T-cell (primary cell): ENCODE data around the gene ROBO1. TPM values are rescaled to one million over a fixed set of nuclear protein-coding genes. Genes with fewer than 3 reads are reported as not detected.

ENCODE experiments used
- ATAC-seq, 4 experiments: fragments of 200-7000 bp in 3 of 4; fragments of 150-1000 bp in 1 of 4; cut with Tn5 transposase; replicated peaks in 1 of 4; 1 replicate in 3 of 4; 2 replicates in 1 of 4; pipeline ENCODE4 v1.10.0; 2021; ENCODE audit warnings: moderate library complexity in 3 of 4, mild to moderate bottlenecking in 2 of 4, moderate number of reproducible peaks in 1 of 4
- CTCF ChIA-PET, 2 donors: fragments of 300-600 bp; sonication (Branson Sonifier 250); formaldehyde crosslinking; loops; one replicate each; lab custom pipeline; 2022; ENCODE audit warnings: antibody characterized with exemption in 2 of 2; lab: Charles Lee
- POLR2A ChIA-PET, 2 donors: fragments of 300-600 bp; sonication (Branson Sonifier 250); formaldehyde crosslinking; loops; one replicate each; lab custom pipeline; 2022; ENCODE audit warnings: antibody characterized with exemption in 2 of 2; lab: Charles Lee
- DNase-seq, 35 experiments: peaks; one replicate each; pipeline versions ENCODE4 v3.0.0 to v3.0.0-alpha.2; 2013 to 2023
- H3K27ac ChIP-seq: one replicate; pipeline ENCODE4 v1.5.1; 2013; ENCODE audit warnings: low read length
- H3K27me3 ChIP-seq, 2 experiments: replicated peaks in 1 of 2; 1 replicate in 1 of 2; 2 replicates in 1 of 2; pipeline versions ENCODE4 v1.6.1 to v1.7.0; 2013; ENCODE audit warnings: low read length in 1 of 2, mixed read lengths in 1 of 2; ENCODE audit not compliant: control insufficient read depth in 2 of 2, insufficient read depth in 2 of 2; ENCODE audit errors: extremely low read depth in 1 of 2
- H3K36me3 ChIP-seq, 2 donors: 1 replicate in 1 of 2; 2 replicates in 1 of 2; pipeline versions ENCODE4 v1.6.1 to v1.7.0; 2013; ENCODE audit warnings: low read length in 1 of 2; ENCODE audit not compliant: control insufficient read depth in 2 of 2, insufficient read depth in 1 of 2; ENCODE audit errors: extremely low read depth in 1 of 2
- H3K4me1 ChIP-seq, 2 experiments: 1 replicate in 1 of 2; 2 replicates in 1 of 2; pipeline versions ENCODE4 v1.6.1 to v1.7.0; 2013; ENCODE audit warnings: low read length in 2 of 2, mixed read lengths in 1 of 2; ENCODE audit not compliant: insufficient read depth in 2 of 2, control insufficient read depth in 1 of 2; ENCODE audit errors: extremely low read depth in 1 of 2
- H3K4me3 ChIP-seq, 2 donors: 1 replicate in 1 of 2; 2 replicates in 1 of 2; pipeline versions ENCODE4 v1.5.1 to v1.7.0; 2013; ENCODE audit warnings: mild to moderate bottlenecking in 2 of 2, low read length in 1 of 2, moderate library complexity in 1 of 2; ENCODE audit not compliant: control insufficient read depth in 1 of 2; ENCODE audit errors: extremely low read depth in 1 of 2
- H3K9me3 ChIP-seq: 2 replicates; pipeline ENCODE4 v1.7.0; 2013
- H3K27ac Mint-ChIP-seq, 2 donors: one replicate each; pipeline ENCODE4 v1.8.0; 2020 to 2021; ENCODE audit warnings: mild to moderate bottlenecking in 2 of 2, mixed read lengths in 2 of 2
- H3K27me3 Mint-ChIP-seq, 2 donors: one replicate each; pipeline ENCODE4 v1.8.0; 2021 to 2022; ENCODE audit warnings: mixed read lengths in 2 of 2
- H3K36me3 Mint-ChIP-seq: one replicate; pipeline ENCODE4 v1.8.0; 2021; ENCODE audit warnings: mixed read lengths
- H3K4me1 Mint-ChIP-seq, 3 donors: one replicate each; pipeline ENCODE4 v1.8.0; 2020 to 2022; ENCODE audit warnings: mixed read lengths in 3 of 3, mild to moderate bottlenecking in 1 of 3
- H3K4me3 Mint-ChIP-seq, 3 donors: one replicate each; pipeline ENCODE4 v1.8.0; 2020 to 2022; ENCODE audit warnings: mild to moderate bottlenecking in 3 of 3, mixed read lengths in 3 of 3, moderate library complexity in 3 of 3
- H3K9me3 Mint-ChIP-seq, 3 donors: one replicate each; pipeline ENCODE4 v1.8.0; 2020 to 2022; ENCODE audit warnings: mixed read lengths in 3 of 3
- WGBS: methylation state at CpG from one replicate; pipeline ENCODE4 v1.1.5; 2013; ENCODE audit warnings: missing lambda C conversion rate; ENCODE audit not compliant: insufficient coverage; 5-methylcytosine and 5-hydroxymethylcytosine counted together
- total RNA-seq, 35 experiments: library from RNA in 6 of 35; stranded (reverse) in 6 of 35; fragments of 120-200 nt in 1 of 35; gene quantifications; one replicate each; pipeline versions ENCODE4 v1.2.1 to v1.2.4 and lab custom pipeline; 2013 to 2026

The ROBO1 gene
- total RNA-seq, 5 donors from 2014 or later (not counting 1 experiment from before 2014, with no cell fraction given): 0.20 to 2.4 (median 1.7) TPM

GRCh38 chr3:78706906-78707523, 1060.8 kb downstream of the ROBO1 start:
- H3K36me3 ChIP-seq: no peaks in the 10 kb centered on the region
- CTCF ChIA-PET: interaction anchor here in 1 of 2 donors (0.5 kb wide), 1 partner anchor 21 kb away, joined by 8 read pairs; no protein-coding TSS in a partner anchor
- no peak overlapping the region for H3K27ac ChIP-seq
- no peaks in the 10 kb centered on the region for H3K36me3 Mint-ChIP-seq
- H3K4me1 ChIP-seq: no peaks in the 10 kb centered on the region
- no peaks in the 10 kb centered on the region for H3K9me3 ChIP-seq
- H3K27me3 ChIP-seq: no peaks in the 10 kb centered on the region
- H3K4me3 ChIP-seq: no peak overlapping the region
- H3K27me3 Mint-ChIP-seq: no peaks in the 10 kb centered on the region
- ATAC-seq: no peak
- 80% methylated on average over 2 of the region's 3 CpGs for WGBS
- no peak overlapping the region for H3K4me3 Mint-ChIP-seq
- no peak for DNase-seq
- H3K9me3 Mint-ChIP-seq: peaks cover 0 to 8% (median 7%) of the 10 kb centered on the region in 3 donors
- no peaks in the 10 kb centered on the region for H3K4me1 Mint-ChIP-seq
- no peak overlapping the region for H3K27ac Mint-ChIP-seq
- POLR2A ChIA-PET: no interaction called here

- WGBS: no CpG with 5 or more reads among the region's 2 CpGs
- CTCF ChIA-PET: interaction anchor here in 1 of 2 donors (0.5 kb wide), 1 partner anchor 8 kb away, joined by 3 read pairs; no protein-coding TSS in a partner anchor
- no peaks in the 10 kb centered on the region for H3K36me3 Mint-ChIP-seq
Observed at GRCh38 chr3:78703944-78704343, 1063.9 kb downstream of the ROBO1 start.

GRCh38 chr3:78701537-78701936, 1066.3 kb downstream of the ROBO1 start:
- H3K27me3 Mint-ChIP-seq: no peaks in the 10 kb centered on the region
- DNase-seq (no peak), ATAC-seq (no peak)
- ChIA-PET POLR2A (no interaction called here), CTCF (no interaction called here)
- H3K27ac Mint-ChIP-seq: no peak overlapping the region
- H3K27ac ChIP-seq: no peak overlapping the region
- WGBS: 47% methylated on average over 2 of the region's 2 CpGs
- H3K9me3 ChIP-seq: no peaks in the 10 kb centered on the region
- no peak overlapping the region for H3K4me3 ChIP-seq
- H3K27me3 ChIP-seq: no peaks in the 10 kb centered on the region
- H3K4me3 Mint-ChIP-seq: no peak overlapping the region
- H3K9me3 Mint-ChIP-seq: peaks cover 4 to 8% (median 7%) of the 10 kb centered on the region in 3 donors
- H3K4me1 Mint-ChIP-seq: no peaks in the 10 kb centered on the region
- no peaks in the 10 kb centered on the region for H3K36me3 Mint-ChIP-seq
- H3K36me3 ChIP-seq: no peaks in the 10 kb centered on the region
- no peaks in the 10 kb centered on the region for H3K4me1 ChIP-seq

More at GRCh38 chr3:78703944-78704343, 1063.9 kb downstream of the ROBO1 start:
- H3K4me3 Mint-ChIP-seq: no peak overlapping the region
- H3K27ac Mint-ChIP-seq: no peak overlapping the region
- H3K4me1 Mint-ChIP-seq: no peaks in the 10 kb centered on the region
- Histone ChIP-seq H3K4me1 (no peaks in the 10 kb centered on the region), H3K27ac (no peak overlapping the region), H3K4me3 (no peak overlapping the region), H3K9me3 (no peaks in the 10 kb centered on the region), H3K36me3 (no peaks in the 10 kb centered on the region), H3K27me3 (no peaks in the 10 kb centered on the region)
- no peaks in the 10 kb centered on the region for H3K27me3 Mint-ChIP-seq
- POLR2A ChIA-PET: no interaction called here
- H3K9me3 Mint-ChIP-seq: peaks cover 4 to 11% (median 7%) of the 10 kb centered on the region in 3 donors
- ATAC-seq (no peak), DNase-seq (no peak)

GRCh38 chr3:78698431-78698830, 1069.4 kb downstream of the ROBO1 start:
- peaks cover 4% of the 10 kb centered on the region in 3 donors for H3K9me3 Mint-ChIP-seq
- no peaks in the 10 kb centered on the region for H3K27me3 Mint-ChIP-seq
- no peaks in the 10 kb centered on the region for H3K36me3 ChIP-seq
- no peaks in the 10 kb centered on the region for H3K9me3 ChIP-seq
- no peak for ATAC-seq
- H3K4me3 Mint-ChIP-seq: no peak overlapping the region
- ChIA-PET CTCF (no interaction called here), POLR2A (no interaction called here)
- no peak overlapping the region for H3K27ac ChIP-seq
- H3K27ac Mint-ChIP-seq: no peak overlapping the region
- H3K27me3 ChIP-seq: no peaks in the 10 kb centered on the region
- DNase-seq: no peak
- no peak overlapping the region for H3K4me3 ChIP-seq
- no peaks in the 10 kb centered on the region for H3K36me3 Mint-ChIP-seq
- WGBS: no CpG with 5 or more reads among the region's 1 CpG
- H3K4me1 ChIP-seq: no peaks in the 10 kb centered on the region
- no peaks in the 10 kb centered on the region for H3K4me1 Mint-ChIP-seq

GRCh38 chr3:78697426-78697825, 1070.4 kb downstream of the ROBO1 start:
- Mint-ChIP-seq H3K36me3 (no peaks in the 10 kb centered on the region), H3K27ac (no peak overlapping the region), H3K4me3 (no peak overlapping the region), H3K27me3 (no peaks in the 10 kb centered on the region), H3K4me1 (no peaks in the 10 kb centered on the region), H3K9me3 (peaks cover 4% of the 10 kb centered on the region in 3 donors)
- DNase-seq (no peak), ATAC-seq (no peak)
- POLR2A ChIA-PET: no interaction called here
- no peak overlapping the region for H3K4me3 ChIP-seq
- H3K27ac ChIP-seq: no peak overlapping the region
- no peaks in the 10 kb centered on the region for H3K9me3 ChIP-seq
- CTCF ChIA-PET: no interaction called here
- H3K4me1 ChIP-seq: no peaks in the 10 kb centered on the region
- no peaks in the 10 kb centered on the region for H3K27me3 ChIP-seq
- WGBS: no CpG with 5 or more reads among the region's 5 CpGs
- H3K36me3 ChIP-seq: no peaks in the 10 kb centered on the region

GRCh38 chr3:78690766-78691165, 1077.0 kb downstream of the ROBO1 start:
- CTCF ChIA-PET: no interaction called here
- H3K4me1 Mint-ChIP-seq: no peaks in the 10 kb centered on the region

More at GRCh38 chr3:78690766-78691165, 1077.0 kb downstream of the ROBO1 start:
- Histone ChIP-seq H3K27ac (no peak overlapping the region), H3K9me3 (no peaks in the 10 kb centered on the region), H3K4me1 (no peaks in the 10 kb centered on the region), H3K27me3 (no peaks in the 10 kb centered on the region), H3K36me3 (no peaks in the 10 kb centered on the region), H3K4me3 (no peak overlapping the region)
- WGBS: no CpG with 5 or more reads among the region's 2 CpGs
- H3K27ac Mint-ChIP-seq: no peak overlapping the region
- ATAC-seq (no peak), DNase-seq (no peak)
- H3K27me3 Mint-ChIP-seq: no peaks in the 10 kb centered on the region
- no peak overlapping the region for H3K4me3 Mint-ChIP-seq
- POLR2A ChIA-PET: no interaction called here
- no peaks in the 10 kb centered on the region for H3K36me3 Mint-ChIP-seq
- peaks cover 0 to 2% (median 0%) of the 10 kb centered on the region in 3 donors for H3K9me3 Mint-ChIP-seq
